SJSA1 (cell line): ENCODE data around the gene ITK. TPM values are rescaled to one million over a fixed set of nuclear protein-coding genes. Genes with fewer than 3 reads are reported as not detected.

ENCODE experiments used
- DNase-seq, 2 experiments: peaks; one replicate each; pipeline ENCODE4 v3.0.0-alpha.2; 2015 to 2020; ENCODE audit warnings: low spot score in 2 of 2, low read depth in 1 of 2
- H3K27ac ChIP-seq: fragments of 250-450 bp; sonication (Bioruptor Pico); 2 replicates; pipeline ENCODE4 v1.5.1; 2020; ENCODE audit warnings: mild to moderate bottlenecking, moderate library complexity
- H3K27me3 ChIP-seq: fragments of 250-450 bp; sonication (Bioruptor Pico); replicated peaks from 2 replicates; pipeline ENCODE4 v1.5.1; 2020; ENCODE audit warnings: mild to moderate bottlenecking, moderate library complexity
- H3K36me3 ChIP-seq: fragments of 250-450 bp; sonication (Bioruptor Pico); 2 replicates; pipeline ENCODE4 v1.5.1; 2020; ENCODE audit warnings: mild to moderate bottlenecking
- H3K4me1 ChIP-seq: fragments of 250-450 bp; sonication (Bioruptor Pico); replicated peaks from 2 replicates; pipeline ENCODE4 v1.6.1; 2021; ENCODE audit warnings: mild to moderate bottlenecking
- H3K4me3 ChIP-seq: fragments of 250-450 bp; sonication (Bioruptor Pico); 2 replicates; pipeline ENCODE4 v1.5.1; 2020; ENCODE audit warnings: mild to moderate bottlenecking
- H3K9me3 ChIP-seq: fragments of 250-450 bp; sonication (Bioruptor Pico); replicated peaks from 2 replicates; pipeline ENCODE4 v1.5.1; 2020; ENCODE audit warnings: mild to moderate bottlenecking
- total RNA-seq: library from RNA; depleted of rRNA; stranded (reverse); fragments of >200 nt; shearing (Covaris generic); gene quantifications from 2 replicates; pipeline ENCODE4 v1.2.3, GENCODE V29; 2014; rRNA removed

ITK gene
- total RNA-seq, 1 experiment from 2014 or later, result not detected

DNA sequence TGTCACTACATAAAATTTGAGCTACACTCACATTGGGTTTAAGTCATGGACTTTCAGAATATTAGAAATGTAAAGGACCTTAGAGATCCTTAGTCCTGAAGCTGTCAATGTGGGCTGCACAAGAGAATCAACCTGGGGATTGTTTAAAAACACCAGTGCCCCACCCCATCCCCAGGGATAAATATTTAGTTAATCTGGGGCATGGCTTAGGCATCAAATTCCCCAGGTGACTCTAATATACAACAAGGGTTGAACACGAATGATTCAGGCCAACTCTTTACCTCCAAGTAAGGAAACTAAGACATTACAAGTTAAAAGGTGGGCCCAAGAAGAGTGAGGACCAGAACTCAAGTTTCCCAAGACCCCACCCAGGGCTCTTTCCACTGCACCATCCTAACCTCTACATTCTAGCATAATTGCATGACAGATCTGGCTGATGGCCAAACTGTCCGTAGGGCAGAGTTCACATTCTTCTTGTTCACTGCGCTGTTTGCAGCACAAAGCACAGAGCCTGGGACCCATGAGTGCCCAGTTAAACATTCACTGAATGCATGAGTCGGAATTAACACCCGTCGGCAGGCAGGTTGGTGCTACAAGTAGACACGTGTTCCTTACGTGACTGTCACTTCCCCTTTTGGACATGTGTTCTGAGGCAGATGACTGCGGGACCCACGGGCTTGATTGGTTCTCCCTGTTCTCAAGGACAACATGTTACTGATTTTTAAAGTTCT lies 110.5 kb downstream of the ITK start:
- Histone ChIP-seq H3K27ac (no peak overlapping the region; the same call in 1 of the 2 replicates), H3K27me3 (no peaks in the 10 kb centered on the region), H3K9me3 (no peaks in the 10 kb centered on the region), H3K4me3 (no peak overlapping the region), H3K36me3 (no peaks in the 10 kb centered on the region), H3K4me1 (peaks cover 16% of the 10 kb centered on the region)
- no peak for DNase-seq

DNA sequence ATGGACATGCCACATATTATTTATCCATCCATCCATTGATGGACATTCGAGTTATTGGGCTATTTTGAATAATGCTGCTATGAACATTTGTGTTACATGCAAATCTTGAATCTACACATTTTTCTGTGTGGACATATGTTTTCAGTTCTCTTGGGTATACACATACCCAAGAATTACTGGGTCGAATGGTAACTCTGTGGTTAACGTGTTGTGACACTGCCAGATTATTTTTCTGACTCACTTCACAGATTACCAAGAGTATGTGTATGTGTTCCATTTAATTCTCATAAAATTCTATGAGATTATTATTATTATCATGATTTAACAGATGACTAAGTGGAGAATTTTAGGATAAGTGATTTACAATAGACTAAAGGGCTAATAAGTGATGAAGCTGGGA lies 112.0 kb downstream of the ITK start:
- peaks cover 16% of the 10 kb centered on the region for H3K4me1 ChIP-seq
- no peaks in the 10 kb centered on the region for H3K9me3 ChIP-seq
- H3K27ac ChIP-seq, result no peak overlapping the region
- H3K36me3 ChIP-seq, result no peaks in the 10 kb centered on the region
- no peaks in the 10 kb centered on the region for H3K27me3 ChIP-seq
- no peak for DNase-seq
- H3K4me3 ChIP-seq, result no peak overlapping the region

DNA sequence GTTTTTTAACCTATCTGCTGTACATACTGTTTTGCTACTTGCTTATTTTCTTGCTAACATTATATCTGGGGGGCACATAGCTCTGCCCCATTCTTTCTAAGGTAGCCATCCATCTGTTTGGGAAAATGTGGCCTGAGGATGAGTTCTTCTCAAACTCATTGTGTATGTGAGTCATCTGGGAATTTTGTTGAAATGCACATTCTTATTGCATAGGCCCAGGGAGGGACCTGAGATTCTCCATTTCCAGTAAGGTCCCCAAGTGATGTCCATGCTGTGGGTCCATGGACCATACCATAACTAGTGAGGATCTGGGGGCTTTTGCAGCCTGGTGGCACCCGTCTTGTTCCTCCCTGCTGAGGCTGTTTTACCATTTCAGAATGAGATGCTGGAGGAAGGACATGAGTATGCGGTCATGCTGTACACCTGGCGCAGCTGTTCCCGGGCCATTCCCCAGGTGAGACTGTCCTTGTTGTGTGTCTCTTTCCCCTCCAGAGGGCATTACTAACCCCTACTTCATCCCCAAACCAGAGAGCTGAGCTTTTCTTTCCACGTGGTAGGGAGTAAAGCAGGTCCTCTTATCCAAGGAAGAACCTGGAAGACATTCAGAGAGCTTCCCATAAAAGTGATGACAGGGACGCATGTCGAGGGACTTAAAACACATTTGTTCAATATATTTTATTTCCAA lies 113.9 kb downstream of the ITK start:
- no peak for DNase-seq
- H3K36me3 ChIP-seq, result no peaks in the 10 kb centered on the region
- peaks cover 16% of the 10 kb centered on the region for H3K4me1 ChIP-seq
- H3K27ac ChIP-seq, result no peak overlapping the region
- H3K27me3 ChIP-seq, result no peaks in the 10 kb centered on the region
- no peaks in the 10 kb centered on the region for H3K9me3 ChIP-seq
- H3K4me3 ChIP-seq, result no peak overlapping the region

DNA sequence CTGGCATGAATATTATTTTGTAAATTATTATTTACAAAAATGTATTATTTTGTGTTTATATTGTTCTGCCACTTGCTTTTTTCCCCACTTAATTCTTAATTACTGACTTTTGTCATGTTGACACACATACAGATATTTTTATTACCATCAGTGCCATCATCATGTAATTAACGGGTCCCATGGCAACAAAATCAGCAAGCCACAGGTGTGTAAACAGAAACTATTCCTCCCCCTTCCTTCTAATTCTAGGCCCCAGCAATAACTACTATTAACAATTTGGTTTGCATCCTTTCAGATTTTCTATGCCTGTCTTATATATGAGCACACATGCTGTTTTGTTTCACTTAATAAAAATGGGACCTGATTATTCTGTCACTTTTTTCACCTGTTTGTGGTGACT lies 114.6 kb downstream of the ITK start:
- Histone ChIP-seq H3K27ac (no peak overlapping the region), H3K27me3 (no peaks in the 10 kb centered on the region), H3K4me3 (no peak overlapping the region), H3K36me3 (no peaks in the 10 kb centered on the region), H3K9me3 (no peaks in the 10 kb centered on the region), H3K4me1 (peaks cover 10% of the 10 kb centered on the region)
- DNase-seq, result no peak

DNA sequence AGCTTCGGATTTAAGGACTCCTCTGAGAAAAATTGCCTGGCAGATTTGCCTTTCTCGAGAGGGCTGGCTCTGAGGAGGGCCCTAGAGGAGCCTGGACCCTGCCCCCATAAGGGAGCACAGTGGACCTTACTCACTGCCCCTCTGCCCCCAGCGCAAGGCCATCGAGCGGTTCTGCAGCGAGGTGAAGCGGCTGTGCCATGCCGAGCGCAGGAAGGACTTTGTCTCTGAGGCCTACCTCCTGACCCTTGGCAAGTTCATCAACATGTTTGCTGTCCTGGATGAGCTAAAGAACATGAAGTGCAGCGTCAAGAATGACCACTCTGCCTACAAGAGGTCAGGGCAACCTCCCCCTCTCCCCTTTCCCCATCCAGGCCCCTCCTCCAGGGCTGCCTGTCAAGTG lies 119.9 kb downstream of the ITK start:
- Histone ChIP-seq H3K4me1 (no peaks in the 10 kb centered on the region), H3K4me3 (no peak overlapping the region), H3K27ac (no peak overlapping the region), H3K27me3 (peaks cover 4% of the 10 kb centered on the region), H3K36me3 (no peaks in the 10 kb centered on the region), H3K9me3 (no peaks in the 10 kb centered on the region; the same call in 1 of the 2 replicates)
- no peak for DNase-seq

DNA sequence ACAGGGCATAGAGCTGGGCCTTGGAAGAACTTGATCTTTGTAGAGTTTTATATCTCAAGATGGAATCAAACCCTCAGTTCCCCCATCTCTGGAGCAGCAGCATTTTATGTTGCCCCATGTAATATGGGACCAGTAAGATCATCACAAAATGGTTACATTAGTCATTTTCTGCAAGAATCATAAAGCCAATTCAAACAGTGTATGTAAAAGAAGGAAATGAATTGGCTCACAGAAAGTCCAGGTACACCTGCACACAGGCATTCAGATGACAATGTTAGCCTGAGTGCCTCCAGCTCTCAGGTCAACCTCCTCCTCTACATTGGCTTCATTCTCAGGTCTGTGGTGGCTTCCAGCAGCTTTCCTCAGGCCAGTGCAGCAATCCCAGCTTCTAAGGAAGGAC lies 120.4 kb downstream of the ITK start:
- H3K9me3 ChIP-seq, result no peaks in the 10 kb centered on the region; the same call in 1 of the 2 replicates
- H3K27me3 ChIP-seq, result peaks cover 4% of the 10 kb centered on the region
- no peaks in the 10 kb centered on the region for H3K36me3 ChIP-seq
- H3K27ac ChIP-seq, result no peak overlapping the region
- H3K4me1 ChIP-seq, result no peaks in the 10 kb centered on the region
- H3K4me3 ChIP-seq, result no peak overlapping the region
- DNase-seq, result no peak

DNA sequence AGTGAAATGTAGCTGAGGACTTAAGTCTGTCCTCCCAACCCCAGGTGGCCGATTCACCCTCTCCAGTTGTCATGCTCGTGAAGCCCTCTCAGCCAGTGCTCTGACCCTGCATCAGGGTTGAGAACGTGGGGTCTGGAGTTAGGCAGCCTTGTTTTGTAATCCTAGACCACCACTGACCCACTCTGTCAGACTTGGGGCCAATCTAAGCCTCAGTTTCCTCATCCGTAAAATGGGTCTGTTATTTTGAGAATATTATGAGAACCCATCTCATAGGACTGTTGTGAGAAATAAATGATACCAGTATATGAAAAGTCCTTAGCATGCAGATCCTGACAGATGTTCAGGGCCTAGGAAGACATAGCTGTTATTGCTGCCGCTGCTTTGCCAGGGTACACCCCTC lies 122.4 kb downstream of the ITK start:
- no peaks in the 10 kb centered on the region for H3K36me3 ChIP-seq
- no peaks in the 10 kb centered on the region for H3K4me1 ChIP-seq
- no peaks in the 10 kb centered on the region; the same call in 1 of the 2 replicates for H3K9me3 ChIP-seq
- peaks cover 4% of the 10 kb centered on the region for H3K27me3 ChIP-seq
- no peak for DNase-seq
- no peak overlapping the region for H3K27ac ChIP-seq
- no peak overlapping the region for H3K4me3 ChIP-seq

DNA sequence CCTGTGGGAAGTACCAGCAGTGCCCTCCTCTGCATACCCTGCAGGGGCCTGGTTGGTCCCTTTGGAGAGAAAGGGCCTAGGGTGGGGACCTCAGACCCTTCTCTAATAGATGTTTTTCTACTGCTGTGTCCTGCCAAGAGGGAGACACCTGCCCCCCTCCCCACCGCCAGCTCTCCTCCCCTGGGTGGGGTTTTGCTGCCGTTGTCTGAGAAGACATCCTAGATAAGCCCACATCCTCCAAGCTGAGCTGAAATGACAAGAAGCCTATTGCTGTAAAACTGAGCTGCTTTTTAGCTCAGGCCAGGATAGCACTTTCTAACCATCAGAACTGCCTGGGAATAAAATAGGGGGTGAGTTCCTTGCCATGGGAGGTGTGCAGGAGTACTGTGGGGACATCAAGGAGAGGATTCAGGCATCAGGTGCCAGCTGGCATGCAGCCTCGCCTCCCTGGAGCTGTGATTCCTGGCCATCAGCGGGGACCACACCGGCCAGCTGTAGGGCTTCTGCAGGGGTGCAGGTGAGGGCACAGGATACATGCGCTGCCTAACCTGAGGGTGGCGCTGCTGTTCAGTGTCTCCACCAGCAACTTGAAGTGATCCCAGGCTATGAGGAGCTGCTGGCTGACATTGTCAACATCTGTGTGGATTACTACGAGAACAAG lies 123.2 kb downstream of the ITK start:
- no peaks in the 10 kb centered on the region; the same call in 1 of the 2 replicates for H3K9me3 ChIP-seq
- no peak overlapping the region for H3K27ac ChIP-seq
- no peaks in the 10 kb centered on the region for H3K36me3 ChIP-seq
- H3K4me1 ChIP-seq, result no peaks in the 10 kb centered on the region
- no peak overlapping the region for H3K4me3 ChIP-seq
- no peak for DNase-seq
- peaks cover 4% of the 10 kb centered on the region for H3K27me3 ChIP-seq

Other genes with a start within 250 kb of the ITK start
- gene TIMD4, start 217.6 kb upstream of the ITK start, total RNA-seq, result not detected in 2 replicates
- not detected in 2 replicates for gene HAVCR1, start 121.7 kb upstream of the ITK start, total RNA-seq
- 0.05 TPM in 1 of 2 replicates, not detected in the other for gene HAVCR2, start 71.8 kb upstream of the ITK start, total RNA-seq
- gene MED7, start 38.0 kb upstream of the ITK start, total RNA-seq, result 22.8 and 24.7 TPM in 2 replicates
- gene GARIN3, start 14.6 kb upstream of the ITK start, total RNA-seq, result not detected in 2 replicates
- gene CYFIP2, start 85.3 kb downstream of the ITK start, total RNA-seq, result 0.06 and 4.1 TPM in 2 replicates